GM18517 (cell line): ENCODE measurements around the gene INTS11.

Source experiments
- ATAC-seq: cut with Tn5 transposase; IDR thresholded peaks from one replicate; pipeline ENCODE4 v1.9.1; 2021; ENCODE audit warnings: mild to moderate bottlenecking, moderate library complexity; ENCODE audit not compliant: unreplicated experiment

INTS11 gene

GRCh38 chr1:1314678-1315335 is 9.7 kb downstream of the INTS11 start:
- ATAC-seq, result no peak

GRCh38 chr1:1314237-1314586 is 10.2 kb downstream of the INTS11 start:
- no peak for ATAC-seq

- no peak for ATAC-seq
Measured at GRCh38 chr1:1313500-1314236, 10.8 kb downstream of the INTS11 start.

GRCh38 chr1:1312450-1313314 is 11.8 kb downstream of the INTS11 start:
- no peak for ATAC-seq

DNA sequence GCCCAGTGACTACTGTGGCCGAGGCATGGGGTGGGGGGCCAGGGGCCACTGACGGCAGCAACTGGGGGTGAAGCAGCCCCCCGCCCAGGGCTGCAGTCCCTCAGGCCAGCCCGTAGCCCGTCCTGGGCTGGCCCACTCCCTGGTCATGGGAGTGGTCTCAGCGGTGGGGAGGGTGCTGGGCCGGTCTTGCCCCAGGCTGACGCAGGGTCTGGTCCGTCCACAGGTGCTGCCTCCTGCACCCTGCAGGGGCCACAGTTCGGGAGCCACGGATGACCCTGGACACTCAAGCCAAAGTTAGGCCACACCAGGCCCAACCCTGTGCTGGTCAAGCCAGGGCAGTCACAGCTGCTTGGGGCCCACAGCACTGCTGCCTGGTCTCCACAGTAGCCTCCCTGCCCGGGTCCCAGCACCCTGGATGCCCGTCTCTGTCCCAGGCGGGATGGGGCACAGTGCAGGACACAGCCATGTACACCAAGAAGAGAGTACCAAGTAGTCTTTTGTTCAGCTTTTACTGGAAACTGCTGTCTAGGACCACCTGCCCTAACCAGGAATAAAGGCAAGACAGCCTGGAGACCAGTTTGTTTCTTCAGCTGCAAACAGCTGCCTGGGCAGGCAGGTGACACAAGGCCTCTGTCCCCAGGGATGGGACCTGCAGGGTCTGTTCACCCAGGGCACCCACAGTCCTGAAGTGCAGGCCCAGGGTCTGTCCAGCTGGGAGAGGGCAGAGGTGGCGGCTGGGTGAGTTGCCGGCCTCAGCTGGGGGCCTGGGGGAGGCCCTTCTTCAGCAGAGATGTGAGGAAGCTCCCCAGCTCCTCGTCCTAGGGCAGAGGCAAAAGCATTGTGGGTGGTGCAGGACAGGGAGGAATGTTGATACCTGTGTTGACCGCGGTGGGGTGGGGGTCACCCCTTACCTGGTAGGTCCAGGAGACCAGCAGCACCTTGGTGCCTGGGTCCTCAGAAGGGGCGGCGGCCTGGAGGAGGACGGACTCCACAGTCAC is 13.1 kb downstream of the INTS11 start:
- ATAC-seq, result no peak

GRCh38 chr1:1310476-1311053 is 13.9 kb downstream of the INTS11 start:
- no peak for ATAC-seq

DNA sequence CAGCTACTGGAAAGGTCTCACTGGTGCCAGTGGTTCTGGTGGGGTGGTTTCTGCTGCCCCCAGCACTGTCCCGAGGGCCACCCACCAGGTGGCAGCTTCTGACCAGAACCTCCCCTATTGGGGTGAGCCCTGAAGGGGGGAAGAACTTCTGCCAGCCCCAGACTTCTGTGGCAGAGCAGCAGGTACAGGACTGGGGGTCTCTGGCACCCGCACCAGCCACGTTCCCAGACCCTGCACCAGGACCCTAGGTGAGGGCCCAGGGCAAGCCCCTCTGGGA is 14.4 kb downstream of the INTS11 start:
- no peak for ATAC-seq

DNA sequence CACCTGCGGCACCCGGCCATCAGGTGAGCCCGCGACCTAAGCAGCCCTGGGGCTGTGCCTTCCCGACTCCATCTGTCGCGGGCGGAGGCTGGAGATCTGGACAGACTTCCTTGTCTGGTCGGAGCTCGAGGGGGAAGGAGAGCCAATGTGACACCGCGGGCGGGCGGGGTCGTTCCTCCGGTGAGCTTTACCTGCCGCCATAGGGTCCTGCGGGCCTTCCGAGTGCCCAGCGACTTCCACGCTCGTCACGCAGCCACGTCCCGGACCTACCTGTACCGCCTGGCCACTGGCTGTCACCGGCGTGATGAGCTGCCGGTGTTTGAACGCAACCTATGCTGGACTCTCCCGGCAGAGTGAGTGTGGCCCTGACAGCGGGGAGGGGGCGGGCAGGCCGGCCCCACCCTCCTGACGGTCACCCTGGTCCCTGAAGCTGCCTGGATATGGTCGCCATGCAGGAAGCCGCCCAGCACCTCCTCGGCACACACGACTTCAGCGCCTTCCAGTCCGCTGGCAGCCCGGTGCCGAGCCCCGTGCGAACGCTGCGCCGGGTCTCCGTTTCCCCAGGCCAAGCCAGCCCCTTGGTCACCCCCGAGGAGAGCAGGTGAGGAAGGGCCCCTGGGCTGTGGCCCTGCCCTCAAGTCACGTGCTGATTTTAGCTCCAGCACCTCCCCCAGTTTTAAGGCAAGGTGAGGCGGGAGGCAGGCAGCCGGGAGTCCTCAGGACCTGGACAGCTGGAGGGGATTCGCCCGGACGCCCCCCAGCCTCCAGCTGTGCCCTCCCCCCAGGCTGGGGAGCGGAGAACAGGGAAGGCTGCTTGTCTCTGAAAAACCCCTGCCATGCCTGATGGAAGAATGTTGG is 15.0 kb downstream of the INTS11 start:
- no peak for ATAC-seq

GRCh38 chr1:1308756-1309250 is 15.7 kb downstream of the INTS11 start:
- ATAC-seq, result no peak

- peak; percentile 54 for ATAC-seq
Measured at GRCh38 chr1:1307923-1308755, 16.3 kb downstream of the INTS11 start, which contains the start of the genes ACAP3 and PUSL1. Gene ACAP3, minus strand, starts transcription at chr1:1307930. Its CDS starts 115 bp downstream, at chr1:1307815. Gene PUSL1, plus strand, starts transcription at chr1:1308597. Its CDS starts 47 bp downstream, at chr1:1308644.

DNA sequence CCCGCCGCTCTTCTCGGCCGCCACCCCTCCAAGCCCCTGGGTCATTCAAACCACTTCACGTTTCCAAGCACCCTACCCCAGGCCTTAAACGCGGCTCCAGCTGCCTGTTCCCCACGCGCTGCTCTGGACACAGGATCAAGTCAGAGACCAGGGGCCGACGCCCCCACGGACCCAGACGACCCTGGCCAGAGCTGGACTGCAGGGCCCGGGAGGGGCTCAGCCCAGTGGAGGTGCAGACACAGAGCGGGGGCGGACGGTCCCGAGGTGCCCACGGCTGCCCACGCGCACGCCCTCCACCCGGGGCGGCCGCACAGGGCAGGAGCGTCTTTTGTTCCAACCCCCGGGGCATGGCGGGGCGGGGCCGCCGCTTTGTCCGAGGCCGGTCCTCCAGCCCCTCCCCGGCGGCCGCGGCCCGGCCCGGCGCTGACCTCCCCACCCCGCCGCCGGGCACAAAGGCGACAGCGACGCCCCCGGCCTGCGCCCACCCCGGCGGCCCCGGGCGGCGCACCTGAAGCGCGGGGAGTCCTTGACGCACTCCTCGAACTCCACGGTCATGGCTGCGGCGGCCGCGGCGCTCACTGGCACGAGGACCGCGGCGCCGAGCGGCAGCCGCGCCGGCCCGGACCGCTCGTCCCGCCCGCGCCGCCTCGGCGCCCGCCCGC is 17.1 kb downstream of the INTS11 start:
- no peak for ATAC-seq

DNA sequence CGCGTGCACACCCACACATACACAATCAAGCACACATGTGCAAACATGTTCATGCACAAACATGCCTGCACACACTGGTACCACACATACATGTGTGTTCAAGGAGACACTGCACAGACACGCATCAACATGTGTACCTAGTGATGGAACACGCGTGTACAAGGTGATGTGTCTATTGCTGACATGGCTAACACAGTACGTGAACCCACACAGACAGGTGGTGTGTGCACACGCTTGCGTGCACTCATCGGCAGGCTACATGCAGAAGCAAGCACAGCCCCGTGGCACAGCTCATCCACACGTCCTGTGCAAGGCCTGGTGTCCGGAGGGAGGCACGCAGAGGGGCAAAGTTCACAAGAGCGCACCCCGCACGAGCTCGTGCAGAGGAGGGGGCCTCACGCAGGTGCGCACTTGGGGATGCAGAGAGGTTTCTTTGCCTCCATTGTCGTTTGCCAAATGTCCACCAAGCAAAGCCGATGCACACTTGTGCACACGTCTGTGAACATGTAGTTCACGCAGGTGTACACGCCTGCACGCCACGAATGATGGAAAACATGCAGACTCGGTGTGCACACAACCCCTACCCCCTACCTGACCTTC is 17.7 kb downstream of the INTS11 start:
- no peak for ATAC-seq

GRCh38 chr1:1306070-1306660 is 18.3 kb downstream of the INTS11 start:
- no peak for ATAC-seq

DNA sequence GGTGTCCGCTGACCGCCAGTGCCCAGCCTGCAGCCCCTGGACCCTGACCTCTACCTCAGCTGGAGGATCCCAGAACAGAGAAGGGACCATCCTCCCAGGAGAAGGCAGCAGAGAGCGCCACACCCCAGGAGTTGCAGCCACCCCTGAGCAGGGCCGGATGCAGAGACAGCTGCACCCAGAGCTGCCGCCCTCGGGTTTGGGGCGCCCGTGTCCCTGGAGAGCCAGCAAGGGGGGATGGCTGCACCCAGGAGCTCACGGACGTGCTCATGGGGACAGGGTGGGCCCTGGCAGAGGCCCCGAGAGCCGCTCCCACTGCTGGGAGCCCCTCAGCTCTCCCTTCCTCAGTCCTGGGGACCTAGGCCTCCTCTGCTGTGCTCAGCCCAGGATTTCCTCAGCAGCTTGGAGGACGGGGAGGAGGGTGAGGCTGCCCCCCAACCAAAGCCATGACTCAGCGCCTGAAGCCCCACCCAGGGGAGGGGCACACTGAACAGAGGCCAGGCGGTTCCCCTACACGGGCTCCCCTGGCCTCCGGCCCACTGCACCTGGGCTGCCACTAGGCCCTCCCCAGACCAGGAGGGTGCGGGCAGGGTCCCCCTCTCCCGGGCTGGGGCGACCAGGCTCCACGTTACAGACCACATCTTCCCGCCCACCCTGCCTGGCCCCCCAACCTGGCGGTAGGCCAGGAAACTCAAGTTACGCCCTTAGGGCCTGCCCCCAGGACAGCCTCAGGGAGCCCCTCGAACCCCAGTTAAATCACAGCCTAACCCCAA is 19.0 kb downstream of the INTS11 start:
- no peak for ATAC-seq

DNA sequence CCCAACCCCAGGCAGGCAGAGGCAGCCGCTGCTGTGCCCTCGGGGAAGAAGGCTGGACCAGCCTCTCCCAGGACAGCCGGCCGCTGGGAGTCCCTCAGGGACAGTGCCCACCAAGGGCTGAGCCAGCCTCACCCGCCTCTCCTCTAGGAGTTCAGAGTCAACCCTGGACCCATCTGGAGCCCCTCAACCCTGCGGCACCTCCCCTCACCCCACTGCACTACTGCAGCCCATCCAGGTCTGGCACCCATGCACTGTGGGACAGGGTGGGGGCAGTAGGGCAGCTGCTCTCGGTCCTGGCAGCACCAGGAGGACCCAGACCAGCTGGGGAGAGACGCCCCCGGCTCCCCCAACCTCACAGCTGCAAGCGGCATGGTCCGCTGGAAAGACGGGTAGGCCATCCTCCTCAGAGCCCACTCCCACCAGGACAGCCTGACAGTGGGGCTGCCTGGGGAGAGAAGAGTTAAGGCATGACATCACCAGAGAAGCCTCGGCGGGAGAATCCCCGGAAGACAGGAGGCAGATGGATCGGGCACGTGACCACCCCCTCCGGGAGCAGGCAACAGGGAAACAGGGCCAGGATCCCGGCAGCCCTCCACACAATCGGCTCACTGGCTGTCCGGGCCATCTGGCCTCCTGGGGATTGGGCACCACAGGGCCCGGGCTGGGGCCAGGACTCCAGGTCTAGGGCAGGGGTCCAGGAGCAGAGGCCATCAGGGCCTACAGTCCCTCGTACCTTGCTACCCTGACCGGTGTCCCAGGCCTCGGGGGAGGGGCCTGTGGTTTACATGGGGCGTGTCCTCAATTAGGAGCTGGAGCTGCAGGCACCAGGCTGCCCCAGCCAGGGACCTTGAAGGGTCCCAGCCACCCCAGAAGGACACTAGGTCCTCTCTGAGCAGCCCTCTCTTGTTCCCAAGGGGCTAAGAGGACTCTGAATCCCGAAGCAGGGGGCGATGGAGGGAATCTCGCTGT is 19.8 kb downstream of the INTS11 start:
- ATAC-seq, result no peak
